Retinal pigment epithelial cell (primary cell): ENCODE data around the gene DLG4.

Experiments
- DNase-seq: peaks from one replicate; pipeline ENCODE4 v3.0.0-alpha.2; 2010; ENCODE audit warnings: low read depth
- H3K4me3 ChIP-seq: 2 replicates; pipeline ENCODE4 v1.5.1; 2011; ENCODE audit warnings: mild to moderate bottlenecking, low read length, control low read depth, moderate library complexity
- TF ChIP-seq, protein P1 (sequence below): conservative IDR thresholded peaks from 2 replicates; pipeline ENCODE4 v1.5.1; 2011; ENCODE audit warnings: low read depth, low read length, control low read depth, inconsistent platforms

The DLG4 gene

DNA sequence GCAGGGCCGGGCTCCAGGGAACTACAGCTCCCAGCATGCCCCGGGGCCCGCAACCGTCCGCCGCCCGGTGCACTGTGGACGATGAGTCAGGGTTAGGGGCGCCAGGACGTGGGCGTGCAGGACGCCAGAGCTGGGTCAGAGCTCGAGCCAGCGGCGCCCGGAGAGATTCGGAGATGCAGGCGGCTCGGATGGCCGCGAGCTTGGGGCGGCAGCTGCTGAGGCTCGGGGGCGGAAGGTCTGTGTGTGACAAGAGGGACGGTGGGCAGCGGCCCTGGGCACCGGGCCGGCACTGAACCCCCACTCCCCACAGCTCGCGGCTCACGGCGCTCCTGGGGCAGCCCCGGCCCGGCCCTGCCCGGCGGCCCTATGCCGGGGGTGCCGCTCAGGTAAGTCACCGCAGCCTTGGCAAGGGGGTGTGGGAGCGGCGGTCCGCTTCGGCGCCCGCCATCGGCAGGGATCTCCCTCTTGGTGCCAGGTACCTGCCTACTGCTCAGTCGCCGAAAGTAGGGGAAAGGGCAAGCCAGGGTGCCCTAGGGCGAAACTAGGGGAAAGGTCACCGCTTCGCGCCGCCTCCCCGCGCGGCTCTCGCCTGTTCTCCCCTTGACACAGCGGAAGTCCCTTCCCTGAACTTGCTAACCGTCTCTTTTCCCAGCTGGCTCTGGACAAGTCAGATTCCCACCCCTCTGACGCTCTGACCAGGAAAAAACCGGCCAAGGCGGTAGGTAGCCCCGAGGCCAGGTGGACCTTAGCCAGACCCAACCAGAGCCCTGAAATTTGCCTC is at the start of gene DLG4, which contains the start of gene ACADVL:
TSS of gene DLG4 (minus strand) at position 25 of the 781 bp plus-strand sequence.
TSS of gene ACADVL (plus strand) at position 127 of the 781 bp plus-strand sequence. CDS start at position 174, 47 bp downstream.
- DNase-seq: no peak
- peak within 1 kb of the TSS; percentile 83 for H3K4me3 ChIP-seq
- TF ChIP-seq, protein P1, sequence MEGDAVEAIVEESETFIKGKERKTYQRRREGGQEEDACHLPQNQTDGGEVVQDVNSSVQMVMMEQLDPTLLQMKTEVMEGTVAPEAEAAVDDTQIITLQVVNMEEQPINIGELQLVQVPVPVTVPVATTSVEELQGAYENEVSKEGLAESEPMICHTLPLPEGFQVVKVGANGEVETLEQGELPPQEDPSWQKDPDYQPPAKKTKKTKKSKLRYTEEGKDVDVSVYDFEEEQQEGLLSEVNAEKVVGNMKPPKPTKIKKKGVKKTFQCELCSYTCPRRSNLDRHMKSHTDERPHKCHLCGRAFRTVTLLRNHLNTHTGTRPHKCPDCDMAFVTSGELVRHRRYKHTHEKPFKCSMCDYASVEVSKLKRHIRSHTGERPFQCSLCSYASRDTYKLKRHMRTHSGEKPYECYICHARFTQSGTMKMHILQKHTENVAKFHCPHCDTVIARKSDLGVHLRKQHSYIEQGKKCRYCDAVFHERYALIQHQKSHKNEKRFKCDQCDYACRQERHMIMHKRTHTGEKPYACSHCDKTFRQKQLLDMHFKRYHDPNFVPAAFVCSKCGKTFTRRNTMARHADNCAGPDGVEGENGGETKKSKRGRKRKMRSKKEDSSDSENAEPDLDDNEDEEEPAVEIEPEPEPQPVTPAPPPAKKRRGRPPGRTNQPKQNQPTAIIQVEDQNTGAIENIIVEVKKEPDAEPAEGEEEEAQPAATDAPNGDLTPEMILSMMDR: no peak

DNA sequence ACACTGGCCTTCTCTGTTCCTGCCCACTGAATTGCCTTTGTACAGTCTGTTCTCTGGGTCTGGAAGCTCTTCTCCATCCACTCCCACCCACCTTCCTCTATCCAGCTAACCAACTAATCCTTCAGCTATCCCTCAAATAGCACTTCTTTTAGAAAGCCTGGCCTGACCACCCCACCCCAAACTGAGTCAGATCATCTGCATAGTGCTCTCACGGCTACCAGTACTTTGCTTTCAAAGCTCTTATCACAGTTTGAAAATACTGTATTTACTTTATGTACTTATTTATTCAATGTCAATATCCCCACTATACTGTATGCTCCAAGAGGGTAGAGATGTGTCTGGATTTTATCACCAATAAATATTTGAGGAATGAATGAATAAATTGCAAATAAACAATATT is 47.1 kb upstream of the DLG4 start:
- no peak for DNase-seq
- H3K4me3 ChIP-seq: no peak overlapping the region
- TF ChIP-seq, protein P1: no peak

DNA sequence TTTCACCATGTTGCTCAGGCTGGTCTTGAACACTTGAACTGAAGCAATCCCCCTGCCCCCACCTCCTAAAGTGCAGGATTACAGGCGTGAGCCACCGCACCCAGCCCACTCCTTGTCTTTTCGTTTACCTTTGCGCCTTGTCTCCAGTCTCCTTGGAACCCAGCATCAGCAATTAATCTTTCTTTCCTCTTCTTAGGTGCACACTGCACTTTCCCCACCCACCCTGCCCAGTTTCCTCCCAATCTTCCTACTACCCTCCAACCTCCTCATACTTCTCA is 44.1 kb upstream of the DLG4 start:
- TF ChIP-seq, protein P1: no peak
- H3K4me3 ChIP-seq: no peak overlapping the region
- no peak for DNase-seq

DNA sequence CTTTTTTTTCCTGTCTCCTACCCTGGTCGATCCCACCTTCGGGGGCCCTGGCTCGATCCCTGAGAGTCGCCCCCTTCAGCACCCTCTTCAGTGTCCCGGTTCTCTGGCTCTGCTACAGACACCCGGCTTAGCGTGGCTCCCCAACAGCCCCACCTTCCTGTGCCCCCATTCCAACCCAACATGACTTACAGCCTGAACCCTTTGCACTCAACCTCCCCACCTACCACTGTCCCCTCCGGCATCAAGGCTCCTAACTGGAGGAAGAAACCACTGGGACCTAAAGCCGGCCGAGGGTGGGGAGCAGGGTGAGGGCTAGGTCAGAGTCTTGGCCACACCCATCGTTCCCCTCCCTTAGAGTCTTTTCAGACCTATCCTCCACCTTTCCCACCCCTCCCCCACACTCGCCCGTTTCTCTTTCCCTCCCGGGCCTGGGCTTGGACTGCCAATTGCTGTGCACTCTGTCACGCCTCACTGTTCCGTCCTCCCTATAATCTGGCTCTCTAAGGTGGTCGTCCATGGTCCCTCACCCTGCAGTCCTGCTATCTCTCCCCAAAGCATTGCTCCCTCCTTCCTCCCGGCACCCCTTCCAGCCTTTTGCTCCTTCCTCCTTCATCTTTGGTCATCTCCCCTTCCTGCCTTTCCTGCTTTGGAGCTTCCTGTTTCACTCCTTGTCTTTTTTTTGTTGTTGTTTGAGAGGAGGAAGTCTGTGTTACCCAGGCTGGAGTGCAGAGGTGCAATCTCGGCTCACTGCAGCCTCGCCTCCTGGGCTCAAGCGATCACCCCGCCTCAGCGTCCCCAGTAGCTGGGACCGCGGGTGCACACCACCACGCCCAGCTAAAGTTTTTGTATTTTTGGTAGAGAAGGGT is 43.5 kb upstream of the DLG4 start:
- no peak overlapping the region for H3K4me3 ChIP-seq
- TF ChIP-seq, protein P1: no peak
- no peak for DNase-seq

DNA sequence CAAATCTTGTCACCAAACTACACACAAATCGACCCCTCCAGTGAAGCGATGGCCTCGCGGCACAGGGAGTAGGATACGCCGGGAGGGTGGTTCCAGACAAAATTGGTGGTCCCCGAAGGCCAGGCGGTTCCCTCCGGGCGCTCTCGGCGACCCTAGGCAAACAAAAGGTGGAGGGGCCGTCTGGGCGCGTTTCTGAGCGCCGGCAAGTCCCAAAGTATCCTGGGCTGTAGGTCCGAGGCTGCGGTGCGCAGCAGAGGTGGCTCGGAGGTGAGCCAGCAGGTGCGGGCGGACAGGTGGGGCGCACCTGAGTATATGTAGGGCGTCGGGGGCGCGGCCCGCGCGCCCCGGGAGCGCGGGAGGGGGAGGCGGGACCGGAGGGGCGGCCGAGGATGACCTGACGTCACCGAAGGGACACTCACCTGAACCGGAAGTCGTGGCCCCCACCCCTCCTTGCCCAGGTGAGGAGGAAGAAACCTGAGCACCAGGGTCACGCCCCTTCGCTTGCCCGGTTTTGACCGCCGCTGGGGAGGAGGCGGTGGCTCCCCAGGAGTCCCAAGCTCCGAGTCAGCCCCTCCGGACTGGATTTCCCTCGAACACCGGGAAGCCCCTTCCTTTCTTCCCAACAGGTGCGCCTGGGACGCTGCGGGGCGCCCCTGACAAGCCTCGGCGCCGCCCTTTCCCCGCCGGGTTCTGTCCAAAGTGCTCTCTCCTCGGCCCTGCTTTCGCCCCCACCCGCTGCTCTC is 42.7 kb upstream of the DLG4 start, which contains the start of gene CLDN7:
TSS of gene CLDN7 (minus strand) at position 287 of the 743 bp plus-strand sequence. CDS start 435 bp downstream, outside the sequence.
- TF ChIP-seq, protein P1: no peak
- DNase-seq: no peak
- H3K4me3 ChIP-seq: peak within 1 kb of the TSS; percentile 34

DNA sequence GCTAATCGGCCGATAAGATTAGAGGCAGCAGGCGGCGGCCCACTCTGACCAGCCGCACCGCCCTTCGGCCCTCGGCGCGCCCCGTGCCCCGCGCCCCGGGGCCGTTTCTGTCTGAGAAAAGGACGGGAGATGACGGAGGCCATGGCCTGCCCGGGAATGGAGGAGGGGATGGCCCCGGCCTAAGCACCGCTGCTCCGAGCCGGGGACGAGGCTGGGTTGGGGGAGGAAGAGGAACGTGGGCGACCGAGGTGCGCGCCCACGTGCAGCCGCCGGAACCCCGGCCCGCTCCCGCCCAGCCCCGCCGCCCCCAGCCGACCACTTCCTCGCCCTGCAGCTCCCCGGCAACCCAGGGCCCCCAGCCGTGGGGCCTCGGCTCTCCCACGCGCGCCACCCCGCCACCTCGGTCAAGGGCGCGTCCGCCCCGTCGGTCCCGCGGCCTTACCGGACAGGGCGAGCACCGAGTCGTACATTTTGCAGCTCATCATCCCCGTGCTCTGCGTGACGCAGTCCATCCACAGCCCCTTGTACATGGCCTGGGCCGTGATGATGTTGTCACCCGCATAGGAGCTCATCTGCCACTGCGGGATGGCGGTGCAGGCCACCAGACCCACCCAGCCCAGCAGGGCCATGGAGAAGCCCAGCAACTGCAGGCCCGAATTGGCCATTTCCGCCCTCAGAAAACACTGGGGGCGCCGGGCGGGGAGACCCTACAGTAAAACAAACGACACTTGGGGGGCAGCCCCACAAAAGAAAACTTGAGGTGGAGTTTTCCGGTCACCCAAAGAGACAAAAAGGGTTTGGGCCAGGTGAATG is 41.9 kb upstream of the DLG4 start:
- peak overlapping the region; percentile 34 for H3K4me3 ChIP-seq
- DNase-seq: no peak
- TF ChIP-seq, protein P1: no peak
